Measurements from ENCODE around the gene HSD3B2. TPM values are rescaled to one million over a fixed set of nuclear protein-coding genes. Genes with fewer than 3 reads are reported as not detected.
"Not testable (repeated sequence)": the region's sequence is repeated elsewhere in the genome, so short reads cannot be mapped to it uniquely, and the experiment has no call there.

Gene HSD3B2
- polyA plus RNA-seq (ENCODE audit: low read depth in 6 of 6) = not detected

GRCh38 chr1:119414950-119415349 lies at the start of gene HSD3B2:
HSD3B2 (plus strand) TSS chr1:119415150; CDS start chr1:119415420, 270 bp downstream.
- DNase-seq (no peak), ATAC-seq (ENCODE audit: low read depth in 2 of 2) (no peak)
- no peak within 1 kb of the TSS for H3K4me3 Mint-ChIP-seq
- H3K36me3 Mint-ChIP-seq = no peaks in the 10 kb centered on the region
- peaks cover 0 to 5% (median 2%) of the 10 kb centered on the region in 7 donors for H3K9me3 Mint-ChIP-seq
- peaks cover 0 to 9% (median 0%) of the 10 kb centered on the region in 3 donors for H3K27me3 Mint-ChIP-seq
- no peak within 1 kb of the TSS for H3K27ac Mint-ChIP-seq
- no peaks in the 10 kb centered on the region for H3K4me1 Mint-ChIP-seq

- ATAC-seq (ENCODE audit: low read depth in 2 of 2) (no peak), DNase-seq (no peak)
- Mint-ChIP-seq H3K36me3 (no peaks in the 10 kb centered on the region), H3K4me3 (peak overlapping the region in 1 of 8 donors; percentile 74), H3K9me3 (no peaks in the 10 kb centered on the region), H3K27ac (no peak overlapping the region), H3K27me3 (peaks cover 14 to 40% (median 19%) of the 10 kb centered on the region in 3 donors), H3K4me1 (no peaks in the 10 kb centered on the region)
These were observed 48.5 kb upstream of the HSD3B2 start for GRCh38 chr1:119366424-119366823.

- DNase-seq = no peak
- Mint-ChIP-seq H3K4me1 (no peaks in the 10 kb centered on the region), H3K27ac (no peak overlapping the region), H3K36me3 (no peaks in the 10 kb centered on the region), H3K4me3 (no peak overlapping the region), H3K27me3 (peaks cover 19 to 47% (median 19%) of the 10 kb centered on the region in 3 donors), H3K9me3 (no peaks in the 10 kb centered on the region)
- ATAC-seq (ENCODE audit: low read depth in 2 of 2) = no peak
These were observed 47.4 kb upstream of the HSD3B2 start for GRCh38 chr1:119367432-119368124.

GRCh38 chr1:119368554-119368953 lies 46.4 kb upstream of the HSD3B2 start, which contains the start of gene HAO2:
HAO2 (plus strand) TSS chr1:119368785; CDS start chr1:119381086, 12,301 bp downstream.
- Mint-ChIP-seq H3K36me3 (no peaks in the 10 kb centered on the region), H3K9me3 (no peaks in the 10 kb centered on the region), H3K4me3 (no peak within 1 kb of the TSS), H3K27me3 (peaks cover 19 to 52% (median 22%) of the 10 kb centered on the region in 3 donors), H3K27ac (no peak within 1 kb of the TSS), H3K4me1 (no peaks in the 10 kb centered on the region)
- ATAC-seq (ENCODE audit: low read depth in 2 of 2) (no peak), DNase-seq (no peak)

GRCh38 chr1:119370748-119371147 lies 44.2 kb upstream of the HSD3B2 start:
- no peak for ATAC-seq (ENCODE audit: low read depth in 2 of 2)
- no peaks in the 10 kb centered on the region for H3K36me3 Mint-ChIP-seq
- H3K4me3 Mint-ChIP-seq = no peak overlapping the region
- peaks cover 0 to 5% (median 2%) of the 10 kb centered on the region in 7 donors for H3K9me3 Mint-ChIP-seq
- no peak for DNase-seq
- peak overlapping the region in 1 of 6 donors; percentile 23 for H3K27ac Mint-ChIP-seq
- H3K4me1 Mint-ChIP-seq = no peaks in the 10 kb centered on the region
- H3K27me3 Mint-ChIP-seq = peaks cover 18 to 58% (median 20%) of the 10 kb centered on the region in 3 donors

- Mint-ChIP-seq H3K36me3 (no peaks in the 10 kb centered on the region), H3K4me3 (no peak overlapping the region), H3K4me1 (no peaks in the 10 kb centered on the region), H3K27ac (no peak overlapping the region), H3K27me3 (peaks cover 18 to 50% (median 20%) of the 10 kb centered on the region in 3 donors), H3K9me3 (peaks cover 0 to 9% (median 3%) of the 10 kb centered on the region in 7 donors)
- no peak for ATAC-seq (ENCODE audit: low read depth in 2 of 2)
- no peak for DNase-seq
These were observed 43.1 kb upstream of the HSD3B2 start for GRCh38 chr1:119371815-119372214.

- peaks cover 14 to 42% (median 18%) of the 10 kb centered on the region in 3 donors for H3K27me3 Mint-ChIP-seq
- peaks cover 0 to 17% (median 5%) of the 10 kb centered on the region in 7 donors for H3K9me3 Mint-ChIP-seq
- no peak overlapping the region for H3K27ac Mint-ChIP-seq
- H3K4me3 Mint-ChIP-seq = no peak overlapping the region
- no peaks in the 10 kb centered on the region for H3K4me1 Mint-ChIP-seq
- H3K36me3 Mint-ChIP-seq = peaks cover 0 to 5% of the 10 kb centered on the region in 2 donors
- ATAC-seq (ENCODE audit: low read depth in 2 of 2) = no peak
- no peak for DNase-seq
These were observed 42.4 kb upstream of the HSD3B2 start for GRCh38 chr1:119372503-119373086.

- Mint-ChIP-seq H3K4me1 (no peaks in the 10 kb centered on the region), H3K27ac (no peak overlapping the region), H3K36me3 (peaks cover 0 to 5% of the 10 kb centered on the region in 2 donors), H3K27me3 (peaks cover 14 to 35% (median 18%) of the 10 kb centered on the region in 3 donors), H3K4me3 (no peak overlapping the region), H3K9me3 (peaks cover under 1 to 21% (median 5%) of the 10 kb centered on the region in 7 donors)
- no peak for ATAC-seq (ENCODE audit: low read depth in 2 of 2)
- DNase-seq = no peak
These were observed 41.5 kb upstream of the HSD3B2 start for GRCh38 chr1:119373465-119373864.

- H3K4me3 Mint-ChIP-seq = no peak overlapping the region
- no peak for ATAC-seq (ENCODE audit: low read depth in 2 of 2)
- no peak for DNase-seq
- H3K36me3 Mint-ChIP-seq = peaks cover 0 to 5% of the 10 kb centered on the region in 2 donors
- H3K27ac Mint-ChIP-seq = no peak overlapping the region
- peaks cover 6 to 26% (median 9%) of the 10 kb centered on the region in 3 donors for H3K27me3 Mint-ChIP-seq
- peaks cover 3 to 23% (median 8%) of the 10 kb centered on the region in 7 donors for H3K9me3 Mint-ChIP-seq
- no peaks in the 10 kb centered on the region for H3K4me1 Mint-ChIP-seq
These were observed 40.6 kb upstream of the HSD3B2 start for GRCh38 chr1:119374208-119374874.

- ATAC-seq (ENCODE audit: low read depth in 2 of 2) = no peak
- peaks cover 5 to 23% (median 10%) of the 10 kb centered on the region in 7 donors for H3K9me3 Mint-ChIP-seq
- H3K4me1 Mint-ChIP-seq = no peaks in the 10 kb centered on the region
- H3K27me3 Mint-ChIP-seq = peaks cover 6 to 33% (median 9%) of the 10 kb centered on the region in 3 donors
- H3K36me3 Mint-ChIP-seq = peaks cover 0 to 5% of the 10 kb centered on the region in 2 donors
- DNase-seq = no peak
- no peak overlapping the region for H3K27ac Mint-ChIP-seq
- no peak overlapping the region for H3K4me3 Mint-ChIP-seq
These were observed 39.6 kb upstream of the HSD3B2 start for GRCh38 chr1:119375366-119375765.

- Mint-ChIP-seq H3K27ac (no peak overlapping the region), H3K9me3 (peaks cover 5 to 23% (median 10%) of the 10 kb centered on the region in 7 donors), H3K36me3 (peaks cover 0 to 5% of the 10 kb centered on the region in 2 donors), H3K4me1 (no peaks in the 10 kb centered on the region), H3K27me3 (peaks cover 11 to 38% (median 21%) of the 10 kb centered on the region in 3 donors), H3K4me3 (no peak overlapping the region)
- ATAC-seq (ENCODE audit: low read depth in 2 of 2) = no peak
- no peak for DNase-seq
These were observed 38.4 kb upstream of the HSD3B2 start for GRCh38 chr1:119376594-119376993.

- not testable (repeated sequence) for DNase-seq; H3K4me3 Mint-ChIP-seq; H3K27ac Mint-ChIP-seq; H3K36me3 Mint-ChIP-seq; H3K4me1 Mint-ChIP-seq; ATAC-seq (ENCODE audit: low read depth in 2 of 2)
- Mint-ChIP-seq H3K27me3 (peaks cover 12 to 30% (median 15%) of the 10 kb centered on the region in 3 donors), H3K9me3 (peaks cover 5 to 23% (median 10%) of the 10 kb centered on the region in 7 donors)
These were observed 37.4 kb upstream of the HSD3B2 start for GRCh38 chr1:119377594-119377993.

GRCh38 chr1:119379117-119379516 lies 35.8 kb upstream of the HSD3B2 start:
- ATAC-seq (ENCODE audit: low read depth in 2 of 2) = no peak
- no peak for DNase-seq
- Mint-ChIP-seq H3K36me3 (peaks cover 0 to 5% of the 10 kb centered on the region in 2 donors), H3K27ac (no peak overlapping the region), H3K9me3 (peaks cover 5 to 23% (median 10%) of the 10 kb centered on the region in 7 donors), H3K4me1 (no peaks in the 10 kb centered on the region), H3K4me3 (no peak overlapping the region), H3K27me3 (peaks cover 12 to 19% (median 14%) of the 10 kb centered on the region in 3 donors)
